Measurements from ENCODE around the gene SELENOM. TPM values are rescaled to one million over a fixed set of nuclear protein-coding genes. Genes with fewer than 3 reads are reported as not detected.

SELENOM gene
- total RNA-seq, 4 donors from 2014 or later = 591 to 706 (median 650) TPM

- peaks cover 0 to 4% (median 0%) of the 10 kb centered on the region in 3 donors for H3K36me3 ChIP-seq
- WGBS, 2 donors = 61 to 67% methylated on average over 18 to 19 of the region's 19 CpGs
- H3K4me1 ChIP-seq = peaks cover 0 to 12% (median 2%) of the 10 kb centered on the region in 4 donors
- no peaks in the 10 kb centered on the region for H3K9me3 ChIP-seq
- no peak for TF ChIP-seq CTCF (IDR thresholded peaks at IDR 0.05)
- no peak for TF ChIP-seq EP300 (IDR thresholded peaks at IDR 0.05)
- TF ChIP-seq POLR2A (IDR thresholded peaks at IDR 0.05) = no peak
- DNase-seq (ENCODE audit: low spot score in 2 of 2) = no peak
- no peak overlapping the region for H3K27ac ChIP-seq
- H3K4me3 ChIP-seq = no peak overlapping the region
- H3K27me3 ChIP-seq = no peaks in the 10 kb centered on the region
Observed at GRCh38 chr22:31127181-31127772, 19.9 kb upstream of the SELENOM start.

- H3K27ac ChIP-seq = no peak overlapping the region
- H3K4me3 ChIP-seq = no peak overlapping the region
- no peaks in the 10 kb centered on the region for H3K9me3 ChIP-seq
- no peaks in the 10 kb centered on the region for H3K27me3 ChIP-seq
- DNase-seq (ENCODE audit: low spot score in 2 of 2) = no peak
- 85 to 89% methylated on average over 13 of the region's 13 CpGs for WGBS, 2 donors
- peaks cover 0 to 14% (median 3%) of the 10 kb centered on the region in 4 donors for H3K4me1 ChIP-seq
- peaks cover 0 to 4% (median 0%) of the 10 kb centered on the region in 3 donors for H3K36me3 ChIP-seq
- no peak for TF ChIP-seq EP300 (IDR thresholded peaks at IDR 0.05)
- no peak for TF ChIP-seq POLR2A (IDR thresholded peaks at IDR 0.05)
- TF ChIP-seq CTCF (IDR thresholded peaks at IDR 0.05) = no peak
Observed at GRCh38 chr22:31126869-31127175, 19.5 kb upstream of the SELENOM start.

- no peak for TF ChIP-seq CTCF (IDR thresholded peaks at IDR 0.05)
- no peak for TF ChIP-seq EP300 (IDR thresholded peaks at IDR 0.05)
- no peak for TF ChIP-seq POLR2A (IDR thresholded peaks at IDR 0.05)
- Histone ChIP-seq H3K4me1 (peaks cover 0 to 14% (median 3%) of the 10 kb centered on the region in 4 donors), H3K4me3 (no peak overlapping the region), H3K9me3 (no peaks in the 10 kb centered on the region), H3K27ac (no peak overlapping the region), H3K36me3 (peaks cover 0 to 4% (median 0%) of the 10 kb centered on the region in 3 donors), H3K27me3 (no peaks in the 10 kb centered on the region)
- 84 to 92% methylated on average over 20 to 22 of the region's 22 CpGs for WGBS, 2 donors
- DNase-seq (ENCODE audit: low spot score in 2 of 2) = no peak
Observed at GRCh38 chr22:31126128-31126868, 18.9 kb upstream of the SELENOM start.

- no peak overlapping the region for H3K4me3 ChIP-seq
- H3K36me3 ChIP-seq = peaks cover 0 to 4% (median 0%) of the 10 kb centered on the region in 3 donors
- WGBS, 2 donors = 73 to 74% methylated on average over 12 of the region's 12 CpGs
- TF ChIP-seq EP300 (IDR thresholded peaks at IDR 0.05) (no peak), POLR2A (IDR thresholded peaks at IDR 0.05) (no peak), CTCF (IDR thresholded peaks at IDR 0.05) (no peak)
- no peaks in the 10 kb centered on the region for H3K9me3 ChIP-seq
- no peaks in the 10 kb centered on the region for H3K27me3 ChIP-seq
- DNase-seq (ENCODE audit: low spot score in 2 of 2) = no peak
- H3K27ac ChIP-seq = no peak overlapping the region
- peaks cover 0 to 14% (median 3%) of the 10 kb centered on the region in 4 donors for H3K4me1 ChIP-seq
Observed at GRCh38 chr22:31125521-31126117, 18.3 kb upstream of the SELENOM start.
